PC-3 (cell line): ENCODE results near the gene NXPH1. TPM values are rescaled to one million over a fixed set of nuclear protein-coding genes. Genes with fewer than 3 reads are reported as not detected.

Source experiments
- ATAC-seq: fragments of 200-7000 bp; cut with Tn5 transposase; 2 replicates; pipeline ENCODE4 v1.9.1; 2020; ENCODE audit warnings: mild to moderate bottlenecking, moderate library complexity
- BruUV-seq: library from RNA; stranded (reverse); fragments of 400-500 nt; replicated peaks from 2 replicates; lab custom pipeline; 2021; lab: Mats Ljungman, UMichigan
- CTCF ChIA-PET: fragments of 300-600 bp; sonication (Branson Sonifier 250); formaldehyde crosslinking; loops from one replicate; lab custom pipeline; 2022; ENCODE audit warnings: antibody characterized with exemption; lab: Charles Lee
- POLR2A ChIA-PET: fragments of 300-600 bp; sonication (Branson Sonifier 250); formaldehyde crosslinking; loops from one replicate; lab custom pipeline; 2022; ENCODE audit warnings: antibody characterized with exemption; ENCODE audit not compliant: unreplicated experiment; lab: Charles Lee
- DNase-seq: peaks from one replicate; pipeline ENCODE4 v3.0.0-alpha.2; 2015
- H2AFZ ChIP-seq: fragments of 300-600 bp; sonication (generic); 2 replicates; pipeline ENCODE4 v1.6.0; 2016; ENCODE audit warnings: antibody characterized with exemption, low read length
- H3F3A ChIP-seq: fragments of 300-600 bp; sonication (generic); one replicate; pipeline ENCODE4 v1.6.0; 2017; ENCODE audit warnings: antibody characterized with exemption, low read length, control low read depth, mild to moderate bottlenecking; ENCODE audit not compliant: unreplicated experiment
- H3K27ac ChIP-seq: fragments of 300-600 bp; sonication (generic); 2 replicates; pipeline ENCODE4 v1.5.1; 2016; ENCODE audit warnings: mild to moderate bottlenecking, low read length
- H3K27me3 ChIP-seq: fragments of 300-600 bp; sonication (generic); 2 replicates; pipeline ENCODE4 v1.6.1; 2016; ENCODE audit warnings: low read length, mixed read lengths
- H3K36me3 ChIP-seq: fragments of 300-600 bp; sonication (generic); 2 replicates; pipeline ENCODE4 v1.6.1; 2016; ENCODE audit warnings: low read depth, mixed run types, low read length, mixed read lengths
- H3K4me1 ChIP-seq: fragments of 300-600 bp; sonication (generic); 2 replicates; pipeline ENCODE4 v1.5.1; 2016; ENCODE audit warnings: low read length; ENCODE audit not compliant: insufficient read depth
- H3K4me2 ChIP-seq: fragments of 300-600 bp; sonication (generic); 2 replicates; pipeline ENCODE4 v1.6.0; 2016; ENCODE audit warnings: low read length
- H3K4me3 ChIP-seq: fragments of 300-600 bp; sonication (generic); 2 replicates; pipeline ENCODE4 v1.5.1; 2016; ENCODE audit warnings: mild to moderate bottlenecking, low read length, mixed read lengths
- H3K79me2 ChIP-seq: fragments of 300-600 bp; sonication (generic); 2 replicates; pipeline ENCODE4 v1.6.1; 2017; ENCODE audit warnings: low read length, mixed read lengths
- H3K9ac ChIP-seq: fragments of 300-600 bp; sonication (generic); 2 replicates; pipeline ENCODE4 v1.6.0; 2016; ENCODE audit warnings: mild to moderate bottlenecking, low read length
- H3K9me2 ChIP-seq: fragments of 300-600 bp; sonication (generic); replicated peaks from 2 replicates; pipeline ENCODE4 v1.6.1; 2016; ENCODE audit warnings: mixed run types, low read length, mixed read lengths
- H3K9me3 ChIP-seq: fragments of 300-600 bp; sonication (generic); 2 replicates; pipeline ENCODE4 v1.6.1; 2016; ENCODE audit warnings: low read length, mixed read lengths
- H4K20me1 ChIP-seq: fragments of 300-600 bp; sonication (generic); 2 replicates; pipeline ENCODE4 v1.6.1; 2016; ENCODE audit warnings: low read length, mixed read lengths
- CTCF ChIP-seq: fragments of 300-600 bp; sonication (generic); conservative IDR thresholded peaks from 2 replicates; pipeline ENCODE4 v1.5.1; 2017; ENCODE audit warnings: antibody characterized with exemption, low read depth, mild to moderate bottlenecking, low read length
- EZH2 ChIP-seq: fragments of 300-600 bp; sonication (generic); IDR thresholded peaks from one replicate; pipeline ENCODE4 v1.6.1; 2017; ENCODE audit warnings: antibody characterized with exemption, mild to moderate bottlenecking, low read length; ENCODE audit not compliant: unreplicated experiment
- EZH2phosphoT487 ChIP-seq: fragments of 300-600 bp; sonication (generic); IDR thresholded peaks from 2 replicates; pipeline ENCODE4 v1.6.1; 2018; ENCODE audit warnings: mild to moderate bottlenecking, antibody characterized with exemption, low read length, borderline replicate concordance
- intact Hi-C: fragments of 100-400 bp; cut with micrococcal nuclease; formaldehyde crosslinking; loops from 2 replicates; pipeline ENCODE4 v1.9.0; 2023
- total RNA-seq: library from RNA; depleted of rRNA; stranded (reverse); fragments of >200 nt; gene quantifications from 2 replicates; pipeline ENCODE4 v1.2.3, GENCODE V29; 2014

The NXPH1 gene
- total RNA-seq, 1 experiment from 2014 or later = not detected

- Histone ChIP-seq H3K79me2 (no peaks in the 10 kb centered on the region), H3K27ac (no peak overlapping the region), H3K27me3 (no peaks in the 10 kb centered on the region), H3K9ac (no peak overlapping the region), H3F3A (no peaks in the 10 kb centered on the region), H3K9me2 (no peaks in the 10 kb centered on the region), H3K9me3 (no peaks in the 10 kb centered on the region; the same call in 1 of the 2 replicates), H3K4me2 (no peak overlapping the region), H3K4me1 (no peaks in the 10 kb centered on the region), H3K4me3 (no peak overlapping the region), H4K20me1 (no peaks in the 10 kb centered on the region), H3K36me3 (no peaks in the 10 kb centered on the region), H2AFZ (no peak overlapping the region)
- POLR2A ChIA-PET = no interaction called here
- no TSS peak for BruUV-seq
- CTCF ChIA-PET = no interaction called here
- no peak for ATAC-seq
- intact Hi-C loops = no loop called here
- DNase-seq = no peak
- no peak for TF ChIP-seq CTCF
- TF ChIP-seq EZH2 = no peak
- TF ChIP-seq EZH2phosphoT487 = no peak
Observed at GRCh38 chr7:8536431-8536830, 103.0 kb downstream of the NXPH1 start.

GRCh38 chr7:8549046-8549445 lies 115.6 kb downstream of the NXPH1 start:
- Histone ChIP-seq H3K9me3 (0 out of 2 replicates have a peak, but pooled peaks cover 3% of the 10 kb centered on the region), H3K4me2 (no peak overlapping the region), H3K4me3 (no peak overlapping the region), H3K4me1 (no peaks in the 10 kb centered on the region), H3K79me2 (no peaks in the 10 kb centered on the region), H4K20me1 (no peaks in the 10 kb centered on the region), H3F3A (no peaks in the 10 kb centered on the region), H3K36me3 (no peaks in the 10 kb centered on the region), H3K9me2 (no peaks in the 10 kb centered on the region), H3K27ac (no peak overlapping the region), H2AFZ (no peak overlapping the region), H3K27me3 (no peaks in the 10 kb centered on the region), H3K9ac (no peak overlapping the region)
- ATAC-seq (no peak), DNase-seq (no peak)
- intact Hi-C loops = no loop called here
- no peak for TF ChIP-seq EZH2phosphoT487
- no peak for TF ChIP-seq EZH2
- TF ChIP-seq CTCF = no peak
- POLR2A ChIA-PET = no interaction called here
- BruUV-seq = no TSS peak
- CTCF ChIA-PET = no interaction called here

GRCh38 chr7:8560501-8560900 lies 127.1 kb downstream of the NXPH1 start:
- no peaks in the 10 kb centered on the region for H3K4me1 ChIP-seq
- no peak for DNase-seq
- no peak for ATAC-seq
- no peaks in the 10 kb centered on the region for H3K9me2 ChIP-seq
- no TSS peak for BruUV-seq
- TF ChIP-seq EZH2 = no peak
- no peak for TF ChIP-seq CTCF
- TF ChIP-seq EZH2phosphoT487 = no peak
- H3K79me2 ChIP-seq = no peaks in the 10 kb centered on the region
- H3K4me2 ChIP-seq = no peak overlapping the region
- H4K20me1 ChIP-seq = no peaks in the 10 kb centered on the region
- POLR2A ChIA-PET = no interaction called here
- H3K36me3 ChIP-seq = no peaks in the 10 kb centered on the region
- H3K27ac ChIP-seq = no peak overlapping the region
- no peak overlapping the region for H3K4me3 ChIP-seq
- 0 out of 2 replicates have a peak, but pooled peaks cover 8% of the 10 kb centered on the region for H3K9me3 ChIP-seq
- CTCF ChIA-PET = no interaction called here
- no peaks in the 10 kb centered on the region for H3K27me3 ChIP-seq
- H2AFZ ChIP-seq = no peak overlapping the region
- no peaks in the 10 kb centered on the region for H3F3A ChIP-seq
- intact Hi-C loops = no loop called here
- H3K9ac ChIP-seq = no peak overlapping the region
